ENCODE results near the gene SCYL2.
"Not testable (repeated sequence)": the region's sequence is repeated elsewhere in the genome, so short reads cannot be mapped to it uniquely, and the experiment has no call there.

GRCh38 chr12:100344351-100344750 lies 77.4 kb downstream of the SCYL2 start:
- not testable (repeated sequence) for TF ChIP-seq CTCF, POLR2A (IDR thresholded peaks at IDR 0.05)

Measured in body of pancreas (tissue), 4 donors.